22Rv1 (cell line): Measurements from ENCODE around the gene CAMK2N2.

Experiments used
- CTCF ChIP-seq: fragments of 450-650 bp; IDR thresholded peaks from 2 replicates; pipeline ENCODE4 v1.5.1; 2017; ENCODE audit warnings: mild to moderate bottlenecking
- ZFX ChIP-seq: fragments of 450-650 bp; IDR thresholded peaks from 2 replicates; pipeline ENCODE4 v1.6.1; 2017; ENCODE audit warnings: antibody characterized with exemption, borderline replicate concordance

DNA sequence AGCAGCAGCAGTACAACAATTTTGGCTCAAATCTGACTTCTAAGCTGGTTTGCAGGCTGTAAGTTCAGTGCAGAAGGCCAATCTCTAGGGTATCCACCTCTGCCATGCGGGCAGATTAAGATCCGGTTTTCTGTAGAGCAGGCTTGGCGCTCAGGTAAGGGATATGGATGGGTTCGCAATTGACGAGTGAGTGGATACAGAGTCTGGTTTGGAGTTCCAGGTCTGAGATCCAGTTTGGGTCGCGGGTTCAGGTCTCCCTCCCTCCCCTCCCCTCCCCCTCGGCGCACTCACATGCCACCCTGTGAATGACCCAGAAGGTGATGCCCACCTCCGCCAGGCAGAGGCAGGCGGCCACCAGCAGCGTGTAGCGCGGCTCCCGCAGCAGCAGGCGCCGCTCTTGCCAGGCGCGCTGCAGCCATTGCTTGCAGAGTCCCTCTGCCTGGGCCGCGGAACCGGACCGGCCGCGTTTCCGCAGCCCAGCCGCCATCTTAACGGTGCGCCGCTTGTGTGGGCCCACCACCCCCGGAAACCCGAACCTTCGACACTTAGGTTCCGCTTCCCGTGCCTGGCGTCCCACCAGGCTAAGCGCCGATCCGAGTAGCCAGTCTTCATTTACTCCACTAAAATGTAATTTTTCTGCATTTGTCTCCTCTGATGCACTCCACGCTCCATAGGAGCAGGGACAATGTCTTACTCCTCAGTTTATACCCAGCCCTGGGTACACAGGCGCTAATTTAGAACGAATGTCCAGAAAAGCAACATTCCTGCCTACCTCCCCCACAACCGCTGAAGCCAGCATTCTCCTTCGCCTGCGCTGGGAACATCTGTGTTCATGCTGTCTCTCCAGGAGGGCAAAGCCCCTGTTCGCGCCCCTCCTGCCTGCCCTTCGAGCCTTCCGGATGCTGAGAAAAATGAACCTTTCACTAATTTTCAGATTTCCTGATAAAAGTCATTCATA, 12.6 kb downstream of the CAMK2N2 start, which contains the start of gene ALG3:
- no peak for TF ChIP-seq CTCF
- no peak for TF ChIP-seq ZFX
